Skin of body (tissue), 2 donors: ENCODE results near the gene NELFCD. TPM values are rescaled to one million over a fixed set of nuclear protein-coding genes. Genes with fewer than 3 reads are reported as not detected.
"Not testable (repeated sequence)": the region's sequence is repeated elsewhere in the genome, so short reads cannot be mapped to it uniquely, and the experiment has no call there.

Experiments used
- DNase-seq: peaks from one replicate; lab custom pipeline; 2025; lab: John Stamatoyannopoulos, UW
- total RNA-seq: library from RNA; depleted of rRNA; stranded (reverse); fragments of >200 nt; gene quantifications from one replicate; pipeline ENCODE4 v1.2.3, GENCODE V29; 2014

Gene NELFCD
- total RNA-seq, 1 donor from 2014 or later: 62.0 TPM

DNA sequence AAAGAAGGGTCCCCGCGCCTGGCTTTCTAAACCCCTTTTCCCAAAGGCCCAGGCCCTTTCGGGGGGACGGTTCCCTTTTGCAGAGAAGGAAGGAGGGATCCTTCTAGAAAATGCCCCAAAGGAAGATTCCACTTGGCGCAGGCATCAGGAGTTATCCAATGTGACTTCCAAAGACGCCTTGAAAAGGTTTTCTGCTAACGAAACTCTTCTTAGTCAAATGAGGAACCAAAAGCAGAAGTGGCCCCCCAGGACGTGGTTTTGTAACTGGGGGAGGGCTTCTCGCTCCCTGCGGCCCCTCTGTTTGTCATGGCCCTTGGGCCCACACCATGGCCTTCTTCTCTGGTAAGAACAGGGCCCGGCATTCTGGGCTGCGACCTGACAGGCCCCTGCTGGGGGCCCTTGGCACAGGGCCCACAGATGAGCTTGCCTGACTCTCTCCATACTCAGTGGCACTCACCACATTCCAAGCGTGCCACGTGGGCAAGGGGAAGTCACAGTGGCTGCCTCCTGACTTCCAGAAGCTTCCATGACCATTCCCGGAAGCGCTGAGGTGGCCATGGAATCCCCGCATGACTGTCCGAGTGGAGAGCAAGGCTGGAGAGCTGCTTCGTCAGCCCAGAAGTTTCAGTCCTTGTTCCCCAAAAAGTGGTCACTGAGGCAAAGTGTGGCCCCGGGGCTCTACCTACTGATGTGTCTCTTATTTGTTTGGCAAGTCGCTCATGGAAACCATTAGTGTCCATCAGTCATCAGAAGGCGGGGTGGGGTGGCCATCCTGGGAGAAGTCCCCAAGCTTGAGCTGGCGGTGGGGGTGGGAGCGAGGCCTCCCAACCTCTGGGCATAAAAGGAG is 26.8 kb downstream of the NELFCD start:
- DNase-seq: no peak

DNA sequence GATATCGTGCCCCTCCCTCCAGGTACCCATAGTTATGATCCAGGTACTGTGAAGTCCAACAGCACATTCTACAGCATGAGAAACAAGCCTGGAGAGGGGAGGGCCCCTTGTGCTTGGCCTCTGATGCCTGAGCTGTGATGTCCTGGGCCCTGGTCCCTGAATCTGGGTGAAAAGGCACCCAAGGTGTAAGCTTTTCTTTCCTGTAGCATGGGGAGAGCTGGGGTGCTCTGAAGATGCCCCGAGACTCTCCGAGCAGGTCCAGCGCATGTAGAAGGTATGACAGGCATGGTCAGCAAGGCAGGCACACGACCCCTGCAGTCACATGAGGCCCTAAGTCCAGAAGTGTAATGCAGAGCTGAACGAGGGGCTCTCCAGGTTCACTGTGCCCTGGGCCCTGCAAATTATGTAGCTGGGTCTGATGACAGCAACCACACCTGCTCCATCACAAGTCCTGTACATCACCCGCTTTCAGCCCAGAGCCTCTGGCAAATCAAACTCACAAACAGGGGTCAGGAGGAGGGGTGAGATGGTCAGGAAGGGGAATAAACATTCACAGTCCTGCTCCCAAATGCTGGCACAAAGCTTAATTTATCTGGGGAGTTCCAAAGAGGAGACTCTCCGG is 27.8 kb downstream of the NELFCD start:
- no peak for DNase-seq

DNA sequence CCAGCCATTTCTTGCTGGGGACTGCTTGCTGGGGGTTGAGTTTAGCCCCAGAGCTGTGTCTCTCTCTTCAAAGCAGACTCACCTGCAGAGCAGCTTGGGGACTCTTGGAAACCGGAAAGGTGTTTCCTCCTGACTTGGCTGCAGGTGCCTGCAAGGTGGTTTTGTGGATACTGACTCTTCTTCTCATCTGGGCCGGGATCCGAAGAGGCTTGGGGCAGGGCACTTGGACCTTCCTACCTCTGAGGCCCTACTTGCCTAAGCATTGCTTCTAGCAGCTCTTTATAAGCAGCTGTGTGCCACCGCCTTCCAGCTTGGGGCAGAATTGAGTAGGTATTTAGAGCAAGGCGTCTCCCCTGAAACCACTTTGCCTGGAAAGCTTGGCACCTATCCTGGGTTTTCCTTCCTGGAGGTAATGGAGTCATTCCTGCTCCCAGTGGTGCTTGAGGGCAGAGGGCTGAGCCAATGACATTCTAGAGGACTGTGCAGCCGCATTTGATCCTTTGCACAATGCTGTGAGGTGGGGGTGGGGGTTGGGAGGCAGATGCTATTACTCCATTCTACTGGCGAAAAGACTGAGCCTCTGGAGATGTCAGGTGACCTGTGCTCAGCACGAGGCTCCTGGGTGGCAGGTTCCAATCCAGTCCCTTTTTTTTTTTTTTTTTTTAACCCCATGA is 29.4 kb downstream of the NELFCD start:
- no peak for DNase-seq

DNA sequence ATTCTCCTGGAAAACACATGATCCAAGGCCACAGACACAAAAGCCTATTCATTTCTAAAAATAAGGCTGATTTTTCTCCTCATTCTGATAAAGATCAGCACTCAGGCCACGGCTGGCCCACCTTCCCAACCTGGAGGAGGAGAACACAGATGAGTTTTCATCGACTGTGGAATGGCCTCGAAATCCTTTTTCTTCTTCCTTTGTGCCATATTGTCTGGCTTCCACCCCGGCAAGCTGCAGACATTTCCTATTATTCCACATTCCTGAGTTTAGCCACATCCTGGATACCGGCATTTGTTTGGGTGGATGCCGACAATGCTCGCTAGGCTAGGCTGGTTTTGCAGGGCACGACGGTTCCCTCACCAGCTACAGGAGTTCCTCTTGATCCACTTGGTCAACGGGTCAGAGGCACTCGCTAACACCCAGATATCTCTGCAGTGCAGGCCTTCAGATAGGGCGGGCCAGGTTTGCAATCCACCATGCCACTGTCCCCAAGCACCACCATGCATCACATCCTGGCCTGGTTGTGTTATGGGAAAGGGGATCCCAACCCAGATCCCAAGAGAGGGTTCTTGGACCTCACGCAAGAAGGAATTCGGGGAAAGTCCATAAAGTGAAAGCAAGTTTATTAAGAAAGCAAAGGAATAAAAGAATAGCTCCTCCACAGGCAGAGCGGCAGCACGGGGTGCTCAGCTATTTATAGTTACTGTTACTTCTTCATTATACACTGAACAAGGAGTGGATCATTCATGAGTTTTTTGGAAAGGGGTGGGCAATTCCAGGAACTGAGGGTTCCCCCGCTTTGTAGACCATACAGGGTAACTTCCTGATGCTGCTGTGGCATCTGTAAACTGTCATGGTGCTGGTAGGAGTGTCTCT is 30.2 kb downstream of the NELFCD start:
- peak; percentile 55 for DNase-seq

DNA sequence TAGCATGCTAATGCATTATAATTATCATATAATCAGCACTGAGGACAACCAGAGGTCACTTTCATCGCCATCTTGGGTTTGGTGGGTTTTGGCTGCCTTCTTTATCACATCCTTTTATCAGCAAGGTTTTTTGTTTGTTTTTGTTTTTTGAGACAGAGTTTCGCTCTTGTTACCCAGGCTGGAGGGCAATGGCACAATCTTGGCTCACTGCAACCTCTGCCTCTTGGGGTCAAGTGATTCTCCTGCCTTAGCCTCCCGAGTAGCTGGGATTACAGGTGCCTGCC is 30.8 kb downstream of the NELFCD start:
- not testable (repeated sequence) for DNase-seq

DNA sequence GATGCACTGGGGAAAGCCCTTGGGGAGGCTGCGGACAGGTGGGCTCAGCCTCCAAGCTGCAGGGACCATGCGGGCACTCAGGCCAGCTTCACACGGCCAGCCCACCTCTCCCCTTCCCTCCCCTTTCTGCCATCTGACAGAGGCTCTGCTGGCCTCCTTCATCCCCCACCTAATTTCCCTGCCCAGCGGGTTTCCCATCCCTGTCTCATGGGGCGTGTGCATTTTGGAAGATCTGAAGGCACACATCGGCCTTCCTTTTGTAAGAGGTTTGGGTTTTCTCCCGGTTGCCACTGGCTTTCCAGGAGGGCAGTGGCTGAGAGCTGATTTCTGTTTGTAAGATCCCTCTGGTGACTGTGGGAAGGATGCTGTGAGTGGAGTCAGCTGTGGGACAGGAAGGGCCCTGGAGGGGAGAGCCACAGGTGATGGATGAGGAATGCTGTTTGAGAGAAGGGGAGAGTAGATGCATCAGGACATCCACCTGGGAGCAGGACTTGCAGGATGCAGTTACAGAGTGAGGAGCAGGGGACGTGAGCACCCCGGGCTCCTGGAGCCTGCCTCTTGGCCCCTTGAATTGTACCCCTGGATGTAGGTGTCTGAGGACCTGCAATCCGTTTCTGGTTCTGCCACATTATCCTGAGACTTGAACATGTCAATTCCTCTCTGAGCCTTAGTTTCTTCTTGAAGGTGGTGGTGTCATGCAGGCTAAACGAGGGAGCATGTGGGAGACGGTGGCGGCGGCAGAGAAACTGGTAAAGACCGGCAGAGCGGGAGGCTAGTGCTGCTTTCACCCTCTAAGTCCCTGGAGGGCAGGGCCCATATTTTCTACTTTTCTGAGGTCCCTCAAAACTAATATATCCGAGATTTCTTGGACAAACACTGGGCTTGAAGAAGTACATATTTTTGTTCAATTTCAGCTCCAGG is 32.2 kb downstream of the NELFCD start:
- DNase-seq: no peak

DNA sequence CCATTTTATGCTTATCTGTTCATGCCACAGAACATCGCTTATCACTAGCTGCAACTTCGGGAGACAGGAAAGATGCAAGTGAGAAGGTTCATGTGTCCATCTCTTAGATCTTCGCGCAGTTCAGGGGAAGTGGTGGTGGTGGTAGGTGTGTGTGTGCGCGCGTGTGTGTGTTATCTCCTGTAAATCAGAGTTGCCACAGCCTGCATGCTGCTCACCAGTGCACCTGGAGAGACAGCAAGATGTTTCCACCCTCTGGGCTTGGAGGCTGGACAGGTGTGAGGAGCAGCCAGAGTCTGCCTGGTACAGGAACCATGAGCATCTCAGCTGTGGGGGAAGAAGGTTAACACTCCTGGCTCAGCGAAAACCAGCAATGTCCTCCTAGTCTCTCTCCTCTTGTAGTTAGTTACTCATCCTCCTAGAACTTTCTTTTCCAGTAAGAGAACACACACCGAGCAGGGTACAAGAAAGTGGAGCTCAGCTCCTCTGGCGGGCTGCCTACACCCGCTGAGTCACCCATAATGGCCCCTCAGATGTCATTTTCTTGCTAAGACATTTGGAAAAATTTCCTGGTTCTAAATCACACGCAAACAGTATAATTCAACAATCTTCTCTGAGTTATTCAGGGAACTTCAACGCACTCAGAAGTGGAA is 33.0 kb downstream of the NELFCD start:
- DNase-seq: no peak

DNA sequence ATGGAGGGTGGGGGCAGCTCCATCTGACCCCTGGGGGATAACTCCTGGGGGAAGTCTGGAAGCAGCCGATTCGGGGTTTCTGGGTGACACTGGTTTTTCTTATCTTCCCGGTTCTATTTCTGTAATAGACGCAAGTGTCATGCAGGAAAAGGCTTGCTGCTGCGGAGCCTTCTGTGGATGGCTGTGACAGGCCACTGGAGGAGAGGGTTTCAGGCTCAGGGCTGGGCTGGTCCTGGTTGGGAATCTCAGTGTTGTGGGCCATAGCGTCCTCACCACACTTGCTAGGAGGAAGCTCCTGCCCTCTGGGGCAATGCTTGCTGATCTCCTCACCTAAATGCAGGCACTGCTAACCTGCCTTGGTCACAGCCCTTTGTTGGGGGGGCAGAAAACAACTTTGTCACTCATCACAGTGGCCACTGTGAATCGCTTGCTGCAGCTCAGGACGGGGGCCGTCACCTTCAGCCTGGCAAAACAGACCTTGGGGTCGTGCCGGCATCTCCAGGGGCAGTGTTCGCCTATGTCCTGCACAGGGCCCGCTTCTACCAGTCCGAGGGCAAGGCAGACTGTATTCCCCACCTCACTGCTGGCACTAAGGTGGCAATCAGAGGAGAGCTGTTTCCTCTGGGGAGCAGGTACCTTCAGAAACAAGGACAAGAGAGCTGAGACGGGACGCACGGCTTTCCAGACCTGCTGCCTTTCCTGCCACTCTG is 33.8 kb downstream of the NELFCD start:
- no peak for DNase-seq

DNA sequence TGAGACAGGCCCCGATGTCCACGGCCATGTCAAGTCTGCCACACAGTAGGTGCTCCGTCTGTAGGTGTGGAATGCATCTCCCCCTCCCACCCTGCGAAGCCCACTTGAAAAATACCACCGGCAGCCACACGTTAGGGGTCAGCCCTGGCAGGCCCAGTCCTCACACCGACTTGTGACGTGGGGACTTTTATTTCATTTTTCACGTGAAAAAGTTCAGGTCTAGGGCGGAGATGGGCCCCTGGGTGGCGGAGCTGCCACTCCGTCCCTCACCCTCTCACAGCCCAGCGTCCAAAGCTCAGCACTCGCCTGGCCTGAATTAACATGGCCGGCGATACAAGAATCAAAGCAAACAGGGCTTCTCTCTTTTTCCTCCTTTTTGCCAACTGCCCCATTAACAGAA is 34.4 kb downstream of the NELFCD start:
- DNase-seq: no peak

DNA sequence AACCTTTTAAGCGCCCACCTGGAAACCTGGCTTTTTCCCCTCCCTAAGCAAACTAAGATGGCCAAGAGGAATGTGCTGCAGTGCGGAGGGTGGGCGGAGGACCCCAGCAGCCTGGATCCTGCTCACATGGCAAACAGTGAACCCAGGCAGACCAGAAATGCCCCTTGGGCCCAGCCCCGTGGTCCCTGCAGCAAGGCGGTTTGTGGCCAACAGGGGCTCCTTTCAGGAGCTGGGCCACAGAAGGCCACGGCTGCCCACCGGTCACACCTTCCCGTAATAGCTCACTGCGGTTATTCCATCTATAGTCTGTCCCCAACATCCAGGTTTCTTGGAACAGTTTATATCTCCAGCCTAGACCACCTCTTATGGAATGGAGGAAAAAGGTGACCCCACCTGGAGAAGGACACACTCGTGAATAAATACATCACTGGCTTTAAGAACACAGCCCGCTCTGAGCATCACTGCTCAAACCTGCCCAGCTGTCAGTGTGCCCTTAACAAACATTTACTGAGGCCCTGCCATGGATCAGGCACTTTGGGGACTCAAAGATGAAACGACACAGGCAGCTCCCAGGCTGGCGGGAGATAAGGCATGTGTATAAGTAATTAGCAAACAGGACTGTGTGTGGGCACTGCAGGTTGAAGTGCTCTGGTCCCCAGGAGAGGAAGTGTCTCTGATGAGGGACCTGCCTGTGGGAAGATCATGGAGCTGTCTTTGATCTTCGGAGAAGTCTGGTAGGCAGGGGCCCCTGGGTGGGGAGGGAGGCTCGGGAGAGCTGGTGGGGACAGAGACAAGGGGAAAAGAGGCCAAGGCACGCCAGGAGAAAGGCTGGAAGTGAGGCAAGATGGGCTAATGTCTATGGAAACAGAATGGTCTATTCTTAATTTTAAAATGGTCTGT is 35.0 kb downstream of the NELFCD start:
- DNase-seq: no peak

DNA sequence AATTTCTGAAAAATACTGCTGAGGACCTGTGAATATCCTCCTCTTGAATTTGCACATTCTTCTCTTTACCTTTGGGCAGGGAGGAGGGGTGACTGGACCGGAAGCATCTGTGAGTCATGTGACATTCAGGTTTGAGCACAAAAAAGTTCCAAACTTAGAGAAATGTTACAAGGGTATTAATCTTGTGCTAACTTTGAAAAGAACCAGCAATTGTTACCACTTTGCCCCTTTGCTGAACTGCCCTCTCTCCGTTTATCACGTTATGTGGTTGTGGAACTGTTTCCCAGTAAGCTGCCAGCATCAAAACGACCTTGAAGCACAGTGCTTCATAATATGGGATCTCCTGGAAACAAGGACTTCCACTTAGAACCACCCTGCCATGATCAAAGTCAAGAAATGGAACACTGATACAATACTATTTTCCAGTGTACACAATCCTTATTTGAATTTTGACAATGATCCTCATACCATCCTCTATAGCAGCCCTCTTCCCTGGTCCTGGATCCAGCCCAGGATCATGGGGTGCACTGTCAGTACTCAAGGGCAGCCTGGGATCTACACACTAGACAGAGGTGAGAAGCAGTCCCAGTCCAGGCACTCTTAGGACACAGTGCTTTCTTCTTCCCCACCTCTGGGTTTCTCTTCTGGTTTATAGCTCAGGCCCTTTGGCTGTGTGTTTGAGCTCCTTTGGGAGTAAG is 35.9 kb downstream of the NELFCD start:
- no peak for DNase-seq

DNA sequence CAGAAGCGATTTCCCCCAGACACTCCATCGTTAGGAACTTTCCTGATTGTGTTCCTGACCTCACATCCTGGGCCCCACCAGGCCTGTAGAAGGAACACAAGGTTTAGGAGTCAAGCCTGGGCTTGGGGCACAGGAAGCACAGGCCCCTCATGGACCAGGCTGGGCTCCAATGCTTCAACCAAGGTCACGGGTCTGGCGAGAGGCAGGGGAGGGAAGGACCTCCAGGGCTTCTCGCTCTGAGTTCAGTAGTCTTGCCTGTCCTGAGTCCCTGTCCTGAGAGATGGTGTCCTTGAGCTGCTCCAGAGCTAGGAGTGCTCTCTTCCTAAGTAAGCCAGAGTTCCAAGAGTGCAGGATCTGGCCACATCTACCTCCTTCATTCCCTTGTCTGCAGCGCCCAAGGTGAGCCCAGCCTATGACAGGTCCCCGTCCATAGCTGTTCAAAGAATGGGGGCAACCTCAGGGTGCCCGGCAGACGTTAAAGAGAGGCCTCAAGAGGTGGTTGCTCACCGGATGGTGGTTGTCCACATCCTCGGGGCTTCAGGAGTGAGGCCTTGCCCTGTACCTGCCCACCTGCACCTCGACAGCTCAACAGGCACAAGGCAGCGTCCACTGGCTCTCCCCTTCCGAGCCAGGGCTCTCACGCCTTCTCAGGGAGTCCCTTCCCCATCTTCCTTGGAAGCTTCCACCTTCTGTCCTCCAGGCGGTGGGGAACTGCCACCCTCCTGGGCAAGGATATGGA is 36.6 kb downstream of the NELFCD start:
- no peak for DNase-seq

DNA sequence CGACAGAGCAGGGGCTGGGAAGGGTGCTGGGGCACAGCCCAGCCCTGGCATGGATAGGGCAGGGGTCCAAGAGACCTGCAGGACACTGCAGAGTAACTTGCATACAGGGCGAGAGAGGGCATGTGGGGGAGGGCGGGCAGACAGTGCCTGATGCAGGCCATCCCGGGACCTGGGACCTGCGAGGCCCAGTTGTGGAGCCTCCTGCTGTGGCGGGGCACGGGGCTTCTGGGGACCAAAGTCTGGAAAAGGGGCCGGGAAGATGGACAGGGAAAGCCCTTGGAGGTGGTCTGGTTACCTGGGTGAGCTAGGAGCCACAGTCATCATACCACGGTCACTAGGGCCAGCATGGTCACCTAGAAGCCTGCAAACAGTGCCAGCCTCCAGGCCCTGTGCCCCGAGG is 37.8 kb downstream of the NELFCD start:
- no peak for DNase-seq

DNA sequence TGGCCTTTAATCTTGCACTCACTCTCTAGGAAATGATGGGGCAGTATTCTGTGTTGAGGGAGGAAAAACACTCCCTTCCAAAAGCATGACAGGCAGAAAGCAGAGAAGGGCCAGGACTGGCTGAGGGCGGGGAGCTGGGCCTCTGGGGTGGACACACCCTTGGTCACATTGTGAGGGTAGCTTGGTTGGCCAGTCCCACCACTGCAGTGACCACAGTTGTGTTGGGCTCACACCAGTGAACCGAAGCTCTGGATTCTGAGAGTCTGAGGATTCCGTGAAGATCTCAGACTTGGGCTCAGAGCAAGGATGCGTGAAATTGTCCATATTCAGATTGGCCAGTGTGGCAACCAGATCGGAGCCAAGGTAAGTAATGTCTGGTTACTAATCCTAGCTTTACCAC is 38.2 kb downstream of the NELFCD start, which contains the start of gene TUBB1:
Gene TUBB1 (plus strand): TSS at position 213 of the 400 bp plus-strand sequence. CDS start 94 bp downstream, at position 307.
- no peak for DNase-seq

DNA sequence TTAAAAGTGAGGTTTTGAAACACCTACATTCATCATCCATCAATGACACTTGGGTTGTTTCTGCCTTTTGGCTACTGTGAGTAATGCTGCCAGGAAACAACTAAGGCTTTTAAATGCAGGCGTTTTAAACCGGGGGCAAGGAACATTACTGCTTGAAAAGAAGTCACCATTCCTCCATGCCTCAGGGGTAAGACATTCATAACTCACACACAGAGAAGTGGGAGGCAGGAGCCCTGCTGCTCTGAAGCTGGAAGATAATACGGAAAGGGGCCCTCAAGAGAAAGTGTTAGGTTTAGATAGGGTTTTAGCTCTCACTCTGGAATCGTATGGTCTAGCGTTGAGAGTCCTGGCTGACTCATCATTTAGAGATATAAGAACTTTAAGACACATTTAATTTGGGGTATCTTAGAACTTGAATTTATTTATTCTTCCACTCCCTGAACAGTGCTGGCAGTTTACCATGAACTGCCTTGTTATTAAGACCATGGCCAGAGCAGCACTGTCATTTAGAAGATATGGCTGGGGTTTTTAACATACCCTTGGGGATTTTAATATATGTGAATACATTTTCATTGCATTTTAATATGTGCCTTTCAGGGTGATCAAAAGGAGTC is 40.0 kb downstream of the NELFCD start:
- DNase-seq: no peak

DNA sequence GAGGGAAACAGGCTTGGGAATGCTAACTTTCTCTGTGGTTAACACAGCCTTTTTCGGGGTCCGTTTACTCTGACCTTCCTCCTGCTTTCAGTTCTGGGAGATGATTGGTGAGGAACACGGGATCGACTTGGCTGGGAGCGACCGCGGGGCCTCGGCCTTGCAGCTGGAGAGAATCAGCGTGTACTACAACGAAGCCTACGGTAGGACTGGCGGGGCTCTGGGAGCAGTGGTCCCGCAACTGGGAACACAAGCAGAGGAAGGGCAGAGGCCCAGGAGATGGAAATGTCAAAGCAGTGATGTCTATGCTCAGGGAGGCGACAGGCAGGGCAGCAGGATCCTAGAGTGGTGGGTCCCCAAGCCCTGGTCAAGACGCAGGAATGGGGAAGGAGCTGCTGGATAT is 41.7 kb downstream of the NELFCD start:
- no peak for DNase-seq

DNA sequence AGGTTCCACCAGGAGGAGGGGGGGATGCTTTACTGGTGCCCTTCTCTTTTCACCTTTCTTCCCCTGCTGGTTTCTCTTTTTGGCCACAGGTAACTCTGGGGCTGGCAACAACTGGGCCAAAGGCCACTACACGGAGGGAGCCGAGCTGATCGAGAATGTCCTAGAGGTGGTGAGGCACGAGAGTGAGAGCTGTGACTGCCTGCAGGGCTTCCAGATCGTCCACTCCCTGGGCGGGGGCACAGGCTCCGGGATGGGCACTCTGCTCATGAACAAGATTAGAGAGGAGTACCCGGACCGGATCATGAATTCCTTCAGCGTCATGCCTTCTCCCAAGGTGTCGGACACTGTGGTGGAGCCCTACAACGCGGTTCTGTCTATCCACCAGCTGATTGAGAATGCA is 42.6 kb downstream of the NELFCD start:
- DNase-seq: no peak
